ENCODE measurements around the gene CERS1.

GRCh38 chr19:18867751-18868150 is 28.2 kb downstream of the CERS1 start:
- TF ChIP-seq EP300 (IDR thresholded peaks at IDR 0.05; ENCODE audit: borderline replicate concordance) (no peak), ZBTB7A (IDR thresholded peaks at IDR 0.05; ENCODE audit: low read depth) (no peak), CREB1 (IDR thresholded peaks at IDR 0.05; ENCODE audit: low read depth) (no peak), REST (IDR thresholded peaks at IDR 0.05; ENCODE audit: low read depth) (no peak), USF1 (IDR thresholded peaks at IDR 0.05) (no peak), TAF1 (IDR thresholded peaks at IDR 0.05; ENCODE audit: low read depth) (no peak), NFIC (IDR thresholded peaks at IDR 0.05) (no peak)
